HG02938 (cell line): ENCODE results near the gene FGD4.
"Not testable (repeated sequence)": the region's sequence is repeated elsewhere in the genome, so short reads cannot be mapped to it uniquely, and the experiment has no call there.

Source experiments
- ATAC-seq: cut with Tn5 transposase; IDR thresholded peaks from one replicate; pipeline ENCODE4 v1.9.1; 2021; ENCODE audit warnings: mild to moderate bottlenecking, moderate library complexity; ENCODE audit not compliant: unreplicated experiment

The FGD4 gene

GRCh38 chr12:32515137-32515873 lies 115.9 kb downstream of the FGD4 start:
- ATAC-seq: no peak

DNA sequence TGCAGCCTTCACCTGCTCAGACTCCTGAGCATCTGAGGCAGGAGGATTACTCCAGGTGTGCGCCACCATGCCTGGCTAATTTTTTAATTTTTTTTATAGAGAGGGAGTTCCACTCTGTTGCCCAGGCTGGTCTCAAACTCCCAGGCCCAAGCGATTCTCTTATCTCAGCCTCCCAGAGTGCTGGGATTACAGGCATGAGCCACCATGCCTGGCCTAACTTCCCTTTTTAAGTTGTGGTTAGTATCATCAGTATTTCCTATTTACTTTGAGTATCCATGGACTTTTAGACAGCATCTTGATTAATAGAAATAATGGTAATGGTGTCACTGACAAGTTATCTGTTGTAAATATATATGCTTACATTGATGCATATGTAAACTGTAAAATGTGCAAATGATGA lies 116.9 kb downstream of the FGD4 start:
- ATAC-seq: no peak

DNA sequence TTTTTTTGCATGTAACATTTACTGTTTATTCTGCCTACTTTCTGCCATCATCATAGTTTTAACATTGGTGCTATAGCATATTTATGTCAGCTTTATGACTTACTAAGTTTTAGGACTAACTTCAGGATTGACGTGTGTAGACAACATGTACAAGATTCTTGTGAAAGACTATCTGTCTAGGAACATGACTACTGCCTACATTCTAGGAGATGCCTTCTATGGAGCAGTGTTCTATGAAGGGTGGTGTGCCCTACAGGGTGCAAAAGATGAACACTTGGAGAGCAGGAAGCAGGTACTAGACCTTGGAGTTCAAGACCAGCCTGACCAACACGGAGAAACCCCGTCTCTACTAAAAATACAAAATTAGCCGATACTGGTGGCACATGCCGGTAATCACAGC lies 118.6 kb downstream of the FGD4 start:
- no peak for ATAC-seq

DNA sequence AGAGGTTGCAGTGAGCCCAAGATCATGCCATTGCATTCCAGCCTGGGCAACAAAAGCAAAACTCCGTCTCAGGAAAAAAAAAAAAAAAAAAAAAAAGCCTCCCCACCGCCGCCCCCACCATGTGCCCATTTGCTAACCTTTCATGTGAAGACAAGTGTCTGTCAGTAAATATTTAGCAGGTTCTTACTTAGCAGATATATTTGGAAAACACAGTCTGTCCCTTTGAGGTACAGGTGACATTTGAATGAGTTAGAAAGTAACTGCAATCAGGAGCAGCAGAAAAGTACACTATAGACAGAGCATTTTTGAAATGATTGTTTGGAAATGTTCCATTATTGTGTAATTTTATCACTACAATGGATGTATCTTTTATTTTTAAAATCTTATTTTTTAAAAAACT lies 119.7 kb downstream of the FGD4 start:
- ATAC-seq: no peak

- ATAC-seq: no peak
These were observed 123.2 kb downstream of the FGD4 start for GRCh38 chr12:32522331-32523221.

GRCh38 chr12:32525802-32526201 lies 126.4 kb downstream of the FGD4 start:
- ATAC-seq: not testable (repeated sequence)

GRCh38 chr12:32526343-32526742 lies 127.0 kb downstream of the FGD4 start:
- ATAC-seq: not testable (repeated sequence)

DNA sequence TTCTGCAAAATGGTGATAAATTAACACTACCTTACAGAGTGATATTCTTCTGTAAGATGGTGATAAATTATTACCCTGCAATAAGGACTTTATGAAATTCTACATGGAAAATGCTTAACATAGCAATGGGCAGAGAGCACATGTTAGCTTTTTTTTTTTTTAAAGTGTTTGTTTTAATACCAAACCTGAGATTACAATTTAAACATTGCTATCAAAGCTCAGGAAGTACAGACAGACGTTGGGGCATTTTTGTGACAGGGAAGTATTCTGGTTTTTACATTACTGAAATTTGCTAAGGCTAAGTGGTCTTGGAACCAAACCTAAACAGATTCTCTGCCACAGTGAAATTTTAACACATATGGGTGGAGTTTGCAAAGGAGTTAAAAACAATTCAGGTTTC lies 133.1 kb downstream of the FGD4 start:
- no peak for ATAC-seq

- no peak for ATAC-seq
These were observed 133.6 kb downstream of the FGD4 start for GRCh38 chr12:32532951-32533350.

DNA sequence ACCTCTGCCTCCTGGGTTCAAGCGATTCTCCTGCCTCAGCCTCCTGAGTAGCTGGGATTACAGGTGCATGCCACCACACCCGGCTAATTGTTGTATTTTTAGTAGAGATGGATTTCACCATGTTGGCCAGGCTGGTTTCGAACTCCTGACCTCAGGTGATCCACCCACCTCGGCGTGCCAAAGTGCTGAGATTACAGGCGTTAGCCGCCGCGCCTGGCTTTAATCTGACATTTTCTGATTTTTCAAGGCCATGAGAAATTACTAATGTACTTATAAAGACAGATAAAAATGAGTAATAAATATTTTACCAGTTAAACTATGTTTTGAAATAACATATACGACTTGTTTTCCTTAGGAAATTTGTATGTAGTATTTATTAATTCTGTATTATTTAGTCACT lies 134.1 kb downstream of the FGD4 start:
- ATAC-seq: not testable (repeated sequence)

GRCh38 chr12:32533971-32534590 lies 134.7 kb downstream of the FGD4 start:
- peak; percentile 69 for ATAC-seq

GRCh38 chr12:32534698-32535097 lies 135.3 kb downstream of the FGD4 start:
- no peak for ATAC-seq

GRCh38 chr12:32535288-32535999 lies 136.1 kb downstream of the FGD4 start:
- ATAC-seq: no peak

DNA sequence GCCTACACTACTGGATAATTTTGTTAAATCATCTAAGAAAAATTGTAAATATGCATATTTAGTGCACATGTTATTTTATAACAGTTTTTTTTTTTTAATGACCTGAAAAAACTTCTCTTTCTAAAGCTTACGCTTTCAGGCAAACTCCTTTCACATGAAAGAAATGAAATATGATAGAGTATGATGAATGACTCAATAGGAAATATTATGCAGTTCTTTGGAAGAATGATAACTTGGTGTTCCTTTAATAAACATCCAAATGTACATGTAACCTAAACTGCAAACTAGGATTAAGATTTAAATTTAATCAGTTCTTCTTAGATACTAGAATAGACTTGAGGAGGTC lies 136.6 kb downstream of the FGD4 start:
- ATAC-seq: no peak

GRCh38 chr12:32541754-32542374 lies 142.5 kb downstream of the FGD4 start:
- no peak for ATAC-seq

DNA sequence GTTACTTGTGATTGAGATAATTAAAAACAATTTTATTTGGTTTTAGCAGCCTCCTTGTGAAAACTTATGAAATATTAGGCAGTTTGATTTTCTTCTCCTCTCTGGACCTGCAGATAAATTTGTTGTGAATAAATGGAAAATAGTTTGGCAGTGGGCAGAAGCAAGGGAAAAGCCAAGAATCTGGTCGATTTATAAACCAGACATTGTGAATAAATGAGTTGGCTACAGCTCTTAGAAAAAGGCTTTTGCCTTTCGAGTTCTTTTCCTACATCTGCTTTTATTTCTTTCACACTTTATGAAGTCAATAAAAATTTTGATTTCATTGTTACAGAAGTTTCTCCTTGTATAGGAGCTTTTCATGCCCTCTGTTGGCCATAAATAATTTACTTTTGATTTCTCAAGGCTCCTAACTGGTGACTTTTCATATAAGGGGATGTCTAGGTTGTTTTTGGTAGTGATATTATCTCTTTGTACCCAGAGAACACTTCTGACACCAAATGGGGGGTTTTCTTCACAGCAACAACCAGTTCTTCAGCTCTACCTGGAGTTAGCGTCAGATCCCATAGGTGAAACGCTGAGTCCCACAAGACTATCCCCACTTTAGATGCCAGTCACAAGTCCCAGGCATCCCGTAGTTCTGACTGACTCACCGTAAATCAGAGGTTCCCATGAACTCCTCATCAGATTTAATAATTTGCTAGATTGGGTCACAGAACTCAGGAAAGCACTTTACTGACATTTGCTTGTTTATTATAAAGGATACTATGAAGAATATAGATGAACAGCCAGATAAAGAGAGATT lies 143.3 kb downstream of the FGD4 start:
- ATAC-seq: no peak

DNA sequence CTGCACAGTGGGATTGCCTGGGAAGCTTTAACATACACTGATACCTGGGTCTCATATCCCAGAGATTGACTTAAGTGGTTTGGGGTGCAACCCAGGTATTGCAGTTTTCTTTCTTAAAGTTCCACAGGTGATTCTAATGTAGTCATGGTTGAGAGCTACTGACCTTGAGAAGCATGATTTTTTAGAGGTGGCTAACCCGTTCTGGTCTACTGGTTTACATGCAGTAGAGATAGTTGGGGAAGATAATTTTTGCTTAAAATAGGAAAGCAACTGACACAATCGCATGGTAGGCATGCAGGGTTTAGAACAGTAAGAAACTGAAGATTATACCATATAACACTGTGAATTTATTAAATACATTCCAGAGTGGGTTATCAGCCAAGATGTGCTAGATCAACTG lies 145.5 kb downstream of the FGD4 start:
- ATAC-seq: no peak

- no peak for ATAC-seq
These were observed 146.1 kb downstream of the FGD4 start for GRCh38 chr12:32545413-32545980.

DNA sequence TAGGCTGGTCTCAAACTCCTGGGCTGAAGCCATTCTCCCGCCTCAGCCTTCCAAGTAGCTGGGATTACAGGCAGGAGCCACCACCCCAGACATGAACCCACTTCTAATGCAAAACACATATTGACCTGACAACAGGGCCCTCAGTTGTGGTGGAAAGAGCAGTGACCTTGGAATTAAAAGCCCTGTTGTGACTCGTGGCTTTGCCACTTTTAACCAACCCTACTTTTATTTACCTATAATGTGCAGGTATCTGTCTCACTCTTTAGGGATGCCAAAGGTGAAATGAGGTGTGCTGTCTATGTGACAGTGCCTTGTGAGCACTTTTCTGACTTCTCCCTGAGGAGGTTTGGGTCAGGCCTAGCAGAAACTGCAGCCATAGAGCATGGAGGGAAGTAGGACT lies 146.9 kb downstream of the FGD4 start:
- no peak for ATAC-seq
